ENCODE data around the gene LAGE3. TPM values are rescaled to one million over a fixed set of nuclear protein-coding genes. Genes with fewer than 3 reads are reported as not detected.

LAGE3 gene
- total RNA-seq, 2 donors from 2014 or later = 29.5 to 34.1 TPM

GRCh38 chrX:154448484-154448883, 30.6 kb downstream of the LAGE3 start:
- no peak overlapping the region for H3K9ac ChIP-seq (ENCODE audit: extremely low read depth, low read length, poor library complexity, severe bottlenecking)
- TF ChIP-seq, protein P1, sequence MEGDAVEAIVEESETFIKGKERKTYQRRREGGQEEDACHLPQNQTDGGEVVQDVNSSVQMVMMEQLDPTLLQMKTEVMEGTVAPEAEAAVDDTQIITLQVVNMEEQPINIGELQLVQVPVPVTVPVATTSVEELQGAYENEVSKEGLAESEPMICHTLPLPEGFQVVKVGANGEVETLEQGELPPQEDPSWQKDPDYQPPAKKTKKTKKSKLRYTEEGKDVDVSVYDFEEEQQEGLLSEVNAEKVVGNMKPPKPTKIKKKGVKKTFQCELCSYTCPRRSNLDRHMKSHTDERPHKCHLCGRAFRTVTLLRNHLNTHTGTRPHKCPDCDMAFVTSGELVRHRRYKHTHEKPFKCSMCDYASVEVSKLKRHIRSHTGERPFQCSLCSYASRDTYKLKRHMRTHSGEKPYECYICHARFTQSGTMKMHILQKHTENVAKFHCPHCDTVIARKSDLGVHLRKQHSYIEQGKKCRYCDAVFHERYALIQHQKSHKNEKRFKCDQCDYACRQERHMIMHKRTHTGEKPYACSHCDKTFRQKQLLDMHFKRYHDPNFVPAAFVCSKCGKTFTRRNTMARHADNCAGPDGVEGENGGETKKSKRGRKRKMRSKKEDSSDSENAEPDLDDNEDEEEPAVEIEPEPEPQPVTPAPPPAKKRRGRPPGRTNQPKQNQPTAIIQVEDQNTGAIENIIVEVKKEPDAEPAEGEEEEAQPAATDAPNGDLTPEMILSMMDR (conservative IDR thresholded peaks at IDR 0.05) = no peak
- no peak for DNase-seq
- H3K27me3 ChIP-seq (ENCODE audit: control insufficient read depth, insufficient read depth, low read length, poor library complexity, severe bottlenecking) = no peaks in the 10 kb centered on the region
- no peaks in the 10 kb centered on the region for H3K27me3 Mint-ChIP-seq (ENCODE audit: insufficient read depth)
- H3K4me1 ChIP-seq (ENCODE audit: control insufficient read depth, insufficient read depth, low read length) = no peaks in the 10 kb centered on the region
- H3K27ac Mint-ChIP-seq = no peak overlapping the region
- no peak overlapping the region for H3K4me3 Mint-ChIP-seq
- H3K9me3 Mint-ChIP-seq = peaks cover 62% of the 10 kb centered on the region
- H3K36me3 ChIP-seq (ENCODE audit: control insufficient read depth, insufficient read depth, low read length) = peaks cover 12% of the 10 kb centered on the region
- H3K36me3 Mint-ChIP-seq (ENCODE audit: low read depth) = peaks cover 31% of the 10 kb centered on the region
- no peak overlapping the region for H3K27ac ChIP-seq (ENCODE audit: low read depth, low read length)
- H3K4me1 Mint-ChIP-seq = no peaks in the 10 kb centered on the region
- H3K9me3 ChIP-seq (ENCODE audit: control insufficient read depth, low read length) = no peaks in the 10 kb centered on the region
- H3K4me3 ChIP-seq (ENCODE audit: low read length) = no peak overlapping the region
- 80 to 98% methylated on average over 1 to 12 of the region's 14 CpGs for WGBS, 2 experiments (ENCODE audit: insufficient coverage in 1 of 2, insufficient read length in 1 of 2)

- Mint-ChIP-seq H3K27ac (no peak overlapping the region), H3K36me3 (ENCODE audit: low read depth) (peaks cover 21% of the 10 kb centered on the region), H3K4me1 (no peaks in the 10 kb centered on the region), H3K4me3 (no peak overlapping the region), H3K9me3 (peaks cover 60% of the 10 kb centered on the region), H3K27me3 (ENCODE audit: insufficient read depth) (no peaks in the 10 kb centered on the region)
- H3K27ac ChIP-seq (ENCODE audit: low read depth, low read length) = no peak overlapping the region
- no peak overlapping the region for H3K4me3 ChIP-seq (ENCODE audit: low read length)
- TF ChIP-seq, protein P1 (conservative IDR thresholded peaks at IDR 0.05) = no peak
- no peak overlapping the region for H3K9ac ChIP-seq (ENCODE audit: extremely low read depth, low read length, poor library complexity, severe bottlenecking)
- no peaks in the 10 kb centered on the region for H3K9me3 ChIP-seq (ENCODE audit: control insufficient read depth, low read length)
- H3K27me3 ChIP-seq (ENCODE audit: control insufficient read depth, insufficient read depth, low read length, poor library complexity, severe bottlenecking) = no peaks in the 10 kb centered on the region
- H3K4me1 ChIP-seq (ENCODE audit: control insufficient read depth, insufficient read depth, low read length) = no peaks in the 10 kb centered on the region
- WGBS, 2 experiments (ENCODE audit: insufficient coverage in 1 of 2, insufficient read length in 1 of 2) = 93 to 100% methylated on average over 4 to 12 of the region's 12 CpGs
- peaks cover 20% of the 10 kb centered on the region for H3K36me3 ChIP-seq (ENCODE audit: control insufficient read depth, insufficient read depth, low read length)
- DNase-seq = no peak
Observed at GRCh38 chrX:154446430-154446829, 32.7 kb downstream of the LAGE3 start.

DNA sequence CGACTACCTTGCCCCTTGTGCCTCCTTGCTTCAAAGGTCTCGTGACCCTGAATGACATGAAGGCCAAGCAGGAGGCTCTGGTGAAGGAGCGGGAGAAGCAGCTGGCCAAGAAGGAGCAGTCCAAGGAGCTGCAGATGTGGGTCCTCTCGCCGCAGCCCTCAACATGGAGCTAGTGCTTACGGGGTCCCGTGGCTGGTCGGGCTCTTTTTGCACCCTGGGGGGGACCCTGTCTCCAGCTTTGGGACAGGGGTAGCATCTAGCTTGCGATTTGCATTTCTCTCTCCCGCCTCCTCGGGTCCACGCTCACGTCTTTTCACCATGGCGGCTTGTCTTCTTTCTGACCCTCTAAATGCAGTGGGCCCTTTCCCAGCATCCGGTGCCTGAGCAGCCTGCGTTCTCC, 33.3 kb downstream of the LAGE3 start:
- H3K36me3 ChIP-seq (ENCODE audit: control insufficient read depth, insufficient read depth, low read length) = peaks cover 22% of the 10 kb centered on the region
- H3K4me1 ChIP-seq (ENCODE audit: control insufficient read depth, insufficient read depth, low read length) = no peaks in the 10 kb centered on the region
- H3K4me3 Mint-ChIP-seq = no peak overlapping the region
- DNase-seq = no peak
- no peak overlapping the region for H3K27ac Mint-ChIP-seq
- H3K27me3 ChIP-seq (ENCODE audit: control insufficient read depth, insufficient read depth, low read length, poor library complexity, severe bottlenecking) = no peaks in the 10 kb centered on the region
- H3K9me3 ChIP-seq (ENCODE audit: control insufficient read depth, low read length) = no peaks in the 10 kb centered on the region
- peaks cover 25% of the 10 kb centered on the region for H3K36me3 Mint-ChIP-seq (ENCODE audit: low read depth)
- no peaks in the 10 kb centered on the region for H3K27me3 Mint-ChIP-seq (ENCODE audit: insufficient read depth)
- H3K27ac ChIP-seq (ENCODE audit: low read depth, low read length) = no peak overlapping the region
- TF ChIP-seq, protein P1 (conservative IDR thresholded peaks at IDR 0.05) = no peak
- 91 to 97% methylated on average over 6 to 16 of the region's 16 CpGs for WGBS, 2 experiments (ENCODE audit: insufficient coverage in 1 of 2, insufficient read length in 1 of 2)
- no peak overlapping the region for H3K9ac ChIP-seq (ENCODE audit: extremely low read depth, low read length, poor library complexity, severe bottlenecking)
- H3K9me3 Mint-ChIP-seq = peaks cover 65% of the 10 kb centered on the region
- no peak overlapping the region for H3K4me3 ChIP-seq (ENCODE audit: low read length)
- no peaks in the 10 kb centered on the region for H3K4me1 Mint-ChIP-seq
